Peyer's patch (tissue), 4 donors: Measurements from ENCODE around the gene MARCHF9.

ENCODE experiments used
- CTCF ChIP-seq, 6 experiments: fragments of 450-650 bp in 4 of 6; fragments of 200-600 bp in 2 of 6; sonication (generic) in 1 of 6; IDR thresholded peaks; one replicate each; pipeline ENCODE4 v1.5.1; 2017 to 2019; ENCODE audit warnings: antibody characterized with exemption in 6 of 6, mild to moderate bottlenecking in 3 of 6, moderate library complexity in 1 of 6
- POLR2A ChIP-seq, 2 donors: fragments of 450-650 bp; IDR thresholded peaks; one replicate each; pipeline ENCODE4 v1.5.1; 2017; ENCODE audit warnings: antibody characterized with exemption in 2 of 2, mild to moderate bottlenecking in 2 of 2, moderate library complexity in 2 of 2

DNA sequence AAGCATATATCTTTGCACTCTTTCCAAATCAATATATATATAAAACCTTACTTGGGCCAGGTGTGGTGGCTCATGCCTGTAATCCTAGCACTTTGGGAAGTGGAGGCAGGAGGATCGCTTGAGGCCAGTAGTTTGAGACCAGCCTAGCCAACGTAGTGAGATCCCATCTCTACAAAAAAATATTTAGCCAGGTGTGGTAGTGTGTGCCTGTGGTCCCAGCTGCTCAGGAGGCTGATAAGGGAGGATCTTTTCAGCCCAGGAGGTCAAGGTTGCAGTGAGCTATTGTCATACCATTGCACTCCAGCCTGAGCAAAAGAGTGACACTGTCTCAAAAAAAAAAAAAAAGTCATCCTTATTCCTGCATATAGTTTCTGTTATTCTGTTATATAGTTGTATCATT lies 46.6 kb upstream of the MARCHF9 start:
- TF ChIP-seq CTCF (IDR thresholded peaks at IDR 0.05) = no peak
- no peak for TF ChIP-seq POLR2A (IDR thresholded peaks at IDR 0.05)
